Head of caudate nucleus (tissue), 42 donors: ENCODE results near the gene B9D2.

Experiments
- DNase-seq, 42 donors: peaks; one replicate each; pipeline versions ENCODE4 v3.0.0 to v3.0.0-alpha.2; 2020 to 2021; ENCODE audit warnings: mixed read lengths in 7 of 42
- intact Hi-C: fragments of 100-400 bp; cut with DNase I; formaldehyde crosslinking; loops from one replicate; pipeline ENCODE4 v1.15.0; 2022

Gene B9D2

DNA sequence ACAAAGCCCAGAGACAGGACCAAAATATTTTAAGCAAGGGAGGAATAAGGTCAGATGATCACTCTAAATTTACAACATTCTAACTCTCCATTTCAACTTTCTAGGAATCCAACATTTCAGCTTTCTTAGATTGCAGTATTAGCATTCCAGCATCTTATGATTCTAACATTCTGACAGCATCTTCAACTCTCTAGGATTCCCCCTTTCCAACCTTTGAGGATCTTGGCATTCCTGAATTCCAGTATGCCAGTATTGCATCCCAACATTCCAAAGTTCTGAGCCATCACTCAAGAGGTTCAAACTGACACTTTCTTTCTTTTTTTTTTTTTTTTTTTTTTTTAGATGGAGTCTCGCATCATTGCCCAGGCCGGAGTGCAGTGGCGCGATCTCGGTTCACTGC lies 24.0 kb downstream of the B9D2 start:
- intact Hi-C loops = no loop called here

DNA sequence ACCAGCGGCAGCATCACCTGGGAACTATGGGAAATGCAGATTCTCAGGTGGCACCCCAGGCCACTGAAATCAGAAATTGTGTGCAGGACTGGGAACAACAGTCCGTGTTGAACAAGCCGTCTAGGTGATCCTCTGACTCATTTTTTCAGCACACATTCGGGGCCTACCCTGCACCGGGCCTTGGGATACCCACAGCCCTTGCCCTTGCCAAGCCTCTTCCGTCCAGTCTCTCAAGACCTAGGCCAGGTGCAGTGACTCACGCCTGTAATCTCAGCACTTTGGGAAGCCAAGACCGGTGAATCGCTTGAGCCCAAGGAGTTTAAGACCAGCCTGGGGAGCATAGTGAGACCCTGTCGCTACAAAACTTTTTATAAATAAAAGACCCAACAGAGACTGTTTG lies 28.5 kb downstream of the B9D2 start:
- no peak for DNase-seq
- intact Hi-C loops = no loop called here

More for the DNA sequence above, 24.0 kb downstream of the B9D2 start:
- no peak for DNase-seq

DNA sequence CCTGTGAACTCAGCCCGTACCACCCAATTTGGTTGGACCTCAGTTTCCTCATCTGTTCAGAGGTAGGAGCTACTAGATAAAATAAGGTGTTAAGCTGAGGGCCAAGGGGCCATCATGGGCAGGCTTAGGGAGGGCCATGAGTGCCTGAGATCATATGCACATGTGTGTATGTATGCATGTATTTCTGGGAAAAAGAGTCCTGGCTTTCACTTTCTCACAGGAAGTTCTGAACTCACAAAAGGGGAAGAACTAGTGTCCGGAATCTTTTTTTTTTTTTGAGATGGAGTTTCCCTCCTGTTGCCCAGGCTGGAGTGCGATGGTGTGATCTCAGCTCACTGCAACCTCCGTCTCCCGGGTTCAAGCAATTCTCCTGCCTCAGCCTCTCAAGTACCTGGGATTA lies 29.2 kb downstream of the B9D2 start:
- no peak for DNase-seq
- intact Hi-C loops = no loop called here

DNA sequence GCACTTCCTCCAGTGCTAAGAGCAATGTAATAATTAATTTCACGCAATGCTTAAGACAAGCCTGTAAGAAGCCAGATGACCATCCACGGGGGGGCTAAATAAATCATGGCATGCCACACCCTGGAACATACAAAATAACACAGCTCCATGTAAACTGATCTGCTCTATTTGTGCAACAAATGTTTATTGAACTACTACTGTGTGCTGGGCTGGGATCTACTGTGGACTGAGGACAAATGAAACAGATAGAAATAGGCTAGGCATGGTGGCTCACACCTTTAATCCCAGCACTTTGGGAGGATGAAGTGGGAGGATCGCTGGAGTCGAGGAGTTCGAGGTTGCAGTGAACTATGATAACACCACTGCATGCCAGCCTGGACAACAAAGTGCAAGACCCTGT lies 31.5 kb downstream of the B9D2 start:
- no peak for DNase-seq
- intact Hi-C loops = no loop called here

DNA sequence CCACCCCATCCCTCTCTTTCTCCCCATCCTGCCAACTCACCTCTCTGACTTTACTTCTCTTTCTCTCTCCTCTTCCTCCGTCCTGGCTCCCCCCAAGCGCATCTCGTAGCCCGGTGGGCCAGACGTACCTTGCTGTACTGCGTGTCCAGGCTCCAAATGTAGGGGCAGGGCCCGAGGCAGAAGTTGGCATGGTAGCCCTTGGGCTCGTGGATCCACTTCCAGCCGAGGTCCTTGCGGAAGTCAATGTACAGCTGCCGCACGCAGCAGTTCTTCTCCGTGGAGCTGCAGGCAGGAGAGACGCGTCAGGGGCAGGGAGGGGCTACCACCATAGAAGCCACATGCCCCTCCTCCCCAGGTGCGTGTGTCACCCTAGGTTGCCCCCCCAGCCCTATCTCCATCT lies 31.9 kb downstream of the B9D2 start:
- DNase-seq = no peak
- intact Hi-C loops = no loop called here

DNA sequence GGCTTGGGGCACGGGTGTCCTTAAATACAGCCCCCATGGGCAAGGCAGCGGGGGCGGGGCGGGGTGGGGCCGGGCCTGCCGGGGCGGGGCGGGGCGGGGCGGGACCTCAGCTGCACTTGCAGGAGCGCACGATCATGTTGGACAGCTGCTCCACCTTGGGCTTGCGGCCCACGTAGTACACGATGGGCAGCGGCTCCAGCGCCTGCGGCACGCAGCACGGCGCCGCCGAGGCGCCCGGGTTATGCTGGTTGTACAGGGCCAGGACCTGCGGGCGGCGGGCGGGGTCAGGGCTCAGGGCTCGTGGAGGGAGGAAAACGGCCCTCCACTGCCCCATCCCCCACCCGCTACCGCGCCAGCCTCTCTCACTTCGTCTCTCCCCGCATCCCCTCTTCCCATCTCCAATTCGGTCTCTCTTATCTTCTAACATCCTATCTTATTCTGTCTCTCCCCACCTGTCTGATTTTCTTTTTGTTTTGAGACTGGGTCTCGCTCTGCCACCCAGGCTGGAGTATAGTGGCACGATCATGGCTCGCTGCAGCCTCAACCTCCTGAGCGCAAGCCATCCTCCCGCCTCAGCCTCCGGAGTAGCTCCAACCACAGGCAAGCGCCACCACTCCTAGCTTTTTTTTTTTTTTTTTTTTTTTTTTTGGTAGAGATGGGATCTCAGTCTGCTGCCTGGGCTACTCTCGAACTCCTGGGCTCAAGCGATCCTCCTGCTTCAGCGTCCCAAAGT lies 32.8 kb downstream of the B9D2 start:
- intact Hi-C loops = no loop called here
- no peak for DNase-seq

DNA sequence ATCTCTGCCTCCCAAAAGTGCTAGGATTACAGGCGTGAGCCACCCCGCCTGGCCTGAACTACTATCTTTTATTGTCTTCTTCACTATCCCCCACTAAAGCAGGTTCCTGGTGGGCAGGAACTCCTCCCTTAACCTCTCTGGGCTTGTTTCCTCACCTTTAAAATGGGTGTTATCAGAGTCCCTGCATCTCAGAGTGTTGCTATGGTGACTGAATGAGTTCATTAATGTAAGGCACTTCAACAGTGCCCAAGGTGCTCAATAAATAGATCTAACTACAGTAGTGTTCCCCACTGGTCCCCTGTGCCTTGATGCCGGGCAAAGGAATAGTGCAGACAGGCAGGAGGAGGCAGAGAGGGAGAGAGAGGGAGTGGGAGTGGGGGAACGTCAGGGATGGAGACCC lies 33.5 kb downstream of the B9D2 start:
- intact Hi-C loops = no loop called here
- DNase-seq = no peak

DNA sequence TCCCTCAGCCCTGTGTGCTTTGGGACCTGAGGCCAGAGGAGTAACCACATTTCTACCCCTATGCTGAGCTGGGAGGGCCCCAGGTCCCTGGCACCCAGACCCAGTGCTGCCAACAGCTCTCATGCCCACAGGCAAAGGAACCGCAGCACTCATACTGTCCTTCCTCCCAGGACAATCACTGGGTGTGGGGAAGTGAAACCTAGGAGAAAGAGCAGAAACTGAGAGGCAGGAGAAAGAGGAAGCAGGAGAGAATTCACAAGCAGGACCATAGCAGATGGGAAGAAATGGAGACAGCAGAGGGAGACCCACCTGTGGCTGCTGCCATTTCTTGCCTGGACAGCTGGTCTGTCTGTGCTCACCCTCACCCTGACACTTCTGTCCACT lies 35.1 kb downstream of the B9D2 start:
- intact Hi-C loops = no loop called here
- DNase-seq = peak in 7 of 42 donors; percentile 27 to 52 (median 42)

DNA sequence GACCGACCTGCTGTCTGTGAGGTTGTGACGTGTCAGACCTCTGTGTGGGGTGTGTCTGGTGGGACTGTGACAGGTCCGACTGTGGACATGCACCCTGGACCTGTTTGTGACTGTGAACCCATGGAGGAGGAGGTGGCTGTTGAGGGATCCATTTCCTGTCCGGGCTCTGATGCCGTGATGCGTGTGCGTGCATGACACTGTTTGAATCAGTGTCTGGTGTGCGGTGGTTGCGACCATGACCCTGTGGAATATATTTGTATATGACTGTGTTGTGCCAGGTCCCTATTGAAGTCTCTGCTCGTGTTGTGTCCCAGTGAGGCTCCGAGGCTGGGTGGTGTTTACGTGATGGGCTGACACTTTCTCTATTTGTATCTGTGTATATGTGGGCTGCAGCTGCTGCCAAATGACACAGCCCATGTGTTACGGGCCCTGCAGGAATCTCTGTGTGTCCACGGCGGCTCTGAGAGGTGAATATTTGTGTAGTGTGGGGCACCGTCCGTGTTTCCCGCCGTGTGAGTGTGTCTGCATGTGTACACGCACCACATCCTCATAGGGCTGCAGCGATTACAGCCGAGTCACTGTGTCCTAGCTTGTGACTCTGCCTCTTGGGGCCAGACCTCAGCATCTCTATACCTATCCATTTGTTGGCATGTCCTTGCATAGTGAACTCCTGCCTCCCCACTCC lies 35.6 kb downstream of the B9D2 start:
- no peak for DNase-seq
- intact Hi-C loops = no loop called here

DNA sequence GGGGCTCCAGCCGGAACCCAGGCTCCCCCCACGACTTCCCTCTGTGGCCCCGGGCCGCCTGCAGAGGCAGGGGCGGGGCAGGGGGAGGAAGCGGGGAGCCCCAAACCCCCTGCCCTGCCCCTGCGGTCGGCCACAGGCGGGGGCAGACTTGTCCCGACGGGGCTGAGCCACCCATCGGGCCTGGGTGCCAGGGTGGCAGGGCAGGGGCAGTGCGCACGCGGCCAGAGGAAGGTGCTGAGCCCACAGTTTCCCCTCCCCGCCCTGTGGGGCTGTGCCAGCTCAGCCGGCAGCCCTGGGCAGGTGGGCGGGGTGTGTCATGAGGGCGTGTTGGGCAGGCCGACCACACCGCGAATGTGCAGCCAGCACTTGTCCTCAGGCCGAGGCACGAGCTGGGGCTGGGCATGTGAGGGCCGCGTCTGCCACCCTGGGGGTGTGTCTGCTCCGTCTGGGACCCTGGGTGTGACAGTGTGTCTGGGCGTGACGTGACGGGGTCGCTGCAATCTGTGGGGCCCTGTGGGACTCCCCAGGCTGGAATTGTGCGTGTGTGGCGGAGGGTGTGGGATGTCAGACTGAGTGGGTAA lies 36.3 kb downstream of the B9D2 start:
- DNase-seq = peak in 22 of 42 donors; percentile 16 to 68 (median 45)
- intact Hi-C loops = no loop called here

DNA sequence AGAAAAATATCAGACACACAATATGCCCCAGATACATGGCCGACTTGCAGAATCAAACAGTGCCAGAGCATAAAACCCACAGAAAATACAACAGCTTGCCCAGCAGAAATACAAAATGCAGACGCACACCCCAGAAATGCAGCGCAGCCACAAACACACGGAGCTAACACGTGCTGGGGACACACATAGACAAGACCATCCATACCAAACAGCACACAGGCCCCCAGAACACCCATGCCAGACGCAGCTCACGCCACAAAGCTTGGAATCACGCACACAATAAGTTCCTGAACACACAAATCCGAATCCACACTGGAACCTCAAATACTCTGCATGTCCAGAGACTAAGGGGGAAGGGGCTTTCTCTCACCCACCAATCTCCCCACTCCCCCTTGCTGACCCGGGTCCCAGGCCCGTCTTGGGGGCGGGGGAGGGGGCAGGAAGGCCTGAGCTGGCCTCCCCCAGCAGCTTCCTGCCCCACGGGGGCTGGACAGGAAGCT lies 36.8 kb downstream of the B9D2 start:
- intact Hi-C loops = no loop called here
- DNase-seq = no peak

DNA sequence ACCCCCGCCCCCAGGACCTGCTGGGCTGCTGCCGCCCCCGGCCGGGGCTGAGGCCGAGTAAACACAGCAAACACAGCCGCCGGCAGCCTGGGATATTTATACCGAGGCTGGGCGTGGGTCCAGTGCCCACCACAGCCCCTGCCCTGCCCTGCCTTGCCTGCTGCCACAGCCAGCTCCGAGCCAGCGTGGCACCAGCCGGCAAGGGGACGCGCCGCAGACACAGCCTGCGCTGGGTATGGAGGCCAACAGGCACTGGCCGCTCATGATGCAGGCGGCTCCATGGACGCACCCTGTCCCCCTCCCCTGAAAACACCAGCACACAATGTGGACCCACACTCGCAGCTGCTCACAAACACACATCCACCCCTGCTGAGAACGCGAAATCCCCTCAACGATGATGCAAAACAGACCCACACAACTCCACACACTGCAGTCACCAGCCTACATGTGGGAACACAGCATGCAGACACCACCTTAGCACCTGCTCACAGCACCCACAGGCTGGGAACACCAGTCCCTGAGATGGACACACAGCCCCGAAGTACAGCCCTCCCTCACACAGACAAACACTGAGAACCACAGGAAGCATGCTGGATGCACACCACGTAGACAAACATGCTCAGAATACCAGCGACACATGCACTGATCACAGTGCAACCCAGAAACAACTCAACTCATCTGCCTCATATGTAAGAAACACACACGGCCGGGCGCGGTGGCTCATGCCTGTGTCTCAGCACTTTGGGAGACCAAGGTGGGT lies 37.8 kb downstream of the B9D2 start:
- intact Hi-C loops = no loop called here
- peak in 12 of 42 donors; percentile 14 to 50 (median 35) for DNase-seq

DNA sequence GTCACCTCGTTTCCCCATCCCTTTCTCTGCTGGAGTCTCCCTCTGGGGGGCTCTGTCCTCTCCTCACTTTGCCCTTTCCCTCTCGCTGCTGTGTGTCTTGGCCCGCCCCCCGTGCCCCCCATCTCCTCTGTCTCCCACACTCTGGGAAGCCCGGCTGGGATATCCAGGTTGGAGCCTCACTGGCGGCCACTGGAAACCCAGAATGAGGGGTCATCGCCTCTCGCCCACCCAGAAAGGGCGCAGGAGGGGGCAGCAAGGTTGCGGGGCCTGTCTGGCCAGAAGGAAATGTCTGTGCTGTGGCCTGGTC lies 38.4 kb downstream of the B9D2 start:
- intact Hi-C loops = no loop called here
- peak in 1 of 42 donors; percentile 15 for DNase-seq

DNA sequence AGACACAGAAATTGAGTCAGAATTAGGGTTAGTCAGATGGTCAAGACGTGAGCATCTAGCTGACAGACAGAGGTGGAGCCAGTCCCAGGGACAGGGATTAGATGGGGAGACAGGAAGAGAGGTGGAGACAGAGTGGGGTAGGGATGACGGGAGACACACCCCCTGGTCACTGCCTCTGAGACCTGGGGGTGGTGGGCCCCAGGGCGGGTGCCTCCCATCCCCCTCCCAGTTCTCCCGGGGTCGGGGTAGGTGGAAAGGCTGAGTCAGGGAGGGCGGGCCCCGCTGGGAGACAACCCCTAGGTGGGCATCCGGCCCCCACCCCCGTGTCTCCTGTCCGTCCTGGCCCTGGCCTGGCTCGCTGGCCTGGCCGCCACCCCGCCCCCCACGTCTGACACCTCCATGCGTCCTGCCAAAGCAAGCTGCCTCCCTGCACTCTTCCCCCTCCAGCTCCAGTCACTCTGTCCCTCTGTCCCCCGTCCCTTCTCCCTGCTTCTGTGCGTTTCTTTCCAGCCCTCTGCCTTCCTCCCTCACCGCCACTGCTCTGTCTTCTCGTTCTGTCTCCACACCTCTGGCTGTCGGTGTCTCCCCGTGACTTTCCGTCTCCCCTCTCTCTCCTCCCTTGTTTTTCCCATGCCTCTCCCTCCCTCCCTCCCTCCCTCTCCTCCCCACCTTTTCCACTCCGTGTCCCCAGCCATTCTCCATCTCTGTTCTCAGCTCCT lies 38.9 kb downstream of the B9D2 start:
- intact Hi-C loops = no loop called here
- peak in 16 of 42 donors; percentile 19 to 70 (median 41) for DNase-seq

DNA sequence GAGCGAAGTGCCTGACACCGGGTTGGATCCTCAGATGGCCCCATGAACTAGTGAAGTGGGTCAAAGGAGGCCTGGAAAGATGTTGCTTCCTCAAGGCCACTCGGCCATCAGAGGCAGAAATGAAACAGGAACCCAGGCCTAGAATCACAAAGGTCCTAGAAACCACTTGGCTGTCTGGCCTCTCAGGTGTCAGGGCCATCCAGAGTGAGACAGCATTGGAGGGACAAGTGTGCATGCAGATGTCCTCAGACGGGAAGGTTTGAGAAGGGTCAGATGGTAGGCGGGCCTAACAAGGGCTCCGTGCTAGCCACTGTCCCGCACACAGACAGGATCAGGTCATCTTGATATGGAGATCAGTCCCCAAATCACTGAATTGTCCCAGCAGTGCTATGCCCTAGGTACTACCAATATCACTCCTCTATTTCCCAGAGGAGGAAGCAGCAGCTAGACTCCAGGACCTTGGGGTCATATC lies 39.7 kb downstream of the B9D2 start:
- DNase-seq = peak in 1 of 42 donors; percentile 10
- intact Hi-C loops = no loop called here

DNA sequence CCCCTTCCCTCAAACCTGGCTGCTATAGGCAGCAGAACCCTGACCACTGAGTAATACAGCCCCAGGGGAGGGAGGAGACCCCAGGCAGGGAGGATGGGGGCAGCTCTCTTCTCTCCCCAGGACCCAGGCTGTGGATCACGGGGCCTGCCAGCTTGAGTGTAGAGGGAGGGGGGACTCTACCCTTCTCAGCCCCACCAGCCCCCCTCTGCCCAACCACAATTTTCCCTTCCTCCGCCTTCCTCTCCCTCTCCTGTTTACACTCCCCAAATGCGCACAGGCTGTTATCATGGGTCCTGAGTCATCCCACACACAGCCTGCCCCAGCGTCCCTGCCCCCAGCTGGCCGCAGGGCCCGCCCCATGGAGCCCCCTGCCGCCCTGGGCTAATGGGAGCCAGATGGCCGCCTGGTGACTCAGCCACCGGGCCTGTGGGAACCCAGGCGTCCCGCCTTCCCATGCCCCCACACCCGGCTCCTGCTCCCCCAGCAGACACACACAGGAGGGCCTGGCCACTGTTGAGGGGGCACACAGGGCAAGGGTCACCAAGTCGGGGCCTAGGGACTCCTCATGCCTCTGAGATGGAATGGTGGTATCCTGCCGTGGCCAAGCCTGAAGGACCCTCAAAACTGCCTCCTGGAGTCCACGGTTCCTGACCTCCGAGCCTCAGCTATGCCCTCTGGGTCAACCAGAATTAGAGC lies 40.4 kb downstream of the B9D2 start:
- intact Hi-C loops = no loop called here
- DNase-seq = peak in 1 of 42 donors; percentile 27

DNA sequence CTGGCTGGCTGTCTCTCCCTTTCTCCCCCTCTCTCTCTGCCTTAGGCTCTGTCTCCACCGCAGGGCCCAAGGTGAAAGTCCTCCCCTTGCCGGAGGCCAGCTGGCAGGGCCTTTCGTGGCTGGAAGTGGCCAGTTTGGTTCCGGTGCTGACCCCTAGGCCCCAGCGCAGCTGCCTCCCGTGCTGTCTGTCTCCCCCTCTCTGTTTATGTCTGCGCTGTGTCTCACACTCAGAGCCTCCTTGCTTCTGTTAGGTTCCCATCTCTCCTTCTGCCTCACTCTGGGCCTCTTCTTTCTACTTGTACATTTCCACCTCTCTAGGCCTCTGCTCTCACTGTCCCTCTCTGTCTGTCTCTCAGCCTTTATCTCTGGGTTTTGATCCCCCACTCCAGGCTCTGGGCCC lies 40.9 kb downstream of the B9D2 start:
- intact Hi-C loops = no loop called here
- DNase-seq = no peak

DNA sequence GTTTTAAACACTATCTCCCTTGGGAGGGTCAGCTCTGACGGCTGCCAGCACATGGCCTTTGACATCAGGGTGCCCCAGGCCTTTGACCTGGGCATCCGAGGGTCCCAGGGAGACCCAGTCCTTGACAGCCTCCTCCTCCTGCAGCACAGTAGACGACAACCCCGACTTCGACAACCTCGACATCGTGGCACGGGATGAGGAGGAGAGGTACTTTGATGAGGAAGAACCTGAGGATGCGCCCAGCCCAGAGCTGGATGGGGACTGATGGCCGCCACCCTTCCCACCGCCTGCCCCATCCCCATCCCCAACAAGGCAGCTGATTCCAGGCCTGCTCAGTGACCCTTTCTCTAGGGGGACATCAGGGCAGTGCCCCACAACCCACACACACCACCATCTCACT lies 41.5 kb downstream of the B9D2 start:
- intact Hi-C loops = no loop called here
- no peak for DNase-seq
